Gastrocnemius medialis (tissue), 4 donors: ENCODE results near the gene RSKR. TPM values are rescaled to one million over a fixed set of nuclear protein-coding genes. Genes with fewer than 3 reads are reported as not detected.
"Not testable (repeated sequence)": the region's sequence is repeated elsewhere in the genome, so short reads cannot be mapped to it uniquely, and the experiment has no call there.

Experiments
- ATAC-seq, 2 donors: fragments of 150-250 bp; one replicate each; pipeline ENCODE4 v1.9.1; 2016
- DNase-seq, 2 donors: peaks; one replicate each; pipeline ENCODE4 v3.0.0-alpha.2; 2019
- H3K27ac ChIP-seq, 4 donors: fragments of 200-600 bp; sonication (generic); 1 replicate in 1 of 4; 2 replicates in 3 of 4; pipeline ENCODE4 v1.5.1; 2016 to 2018; ENCODE audit warnings: mild to moderate bottlenecking in 2 of 4, moderate library complexity in 1 of 4
- H3K27me3 ChIP-seq, 3 donors: fragments of 200-600 bp; sonication (generic) in 2 of 3; 1 replicate in 1 of 3; 2 replicates in 2 of 3; pipeline versions ENCODE4 v1.5.1 to v1.6.0; 2016 to 2019; ENCODE audit warnings: mild to moderate bottlenecking in 1 of 3, moderate library complexity in 1 of 3
- H3K36me3 ChIP-seq, 2 donors: fragments of 200-600 bp; sonication (generic) in 1 of 2; one replicate each; pipeline ENCODE4 v1.5.1; 2017 to 2018
- H3K4me1 ChIP-seq, 2 donors: fragments of 200-600 bp; sonication (generic) in 1 of 2; one replicate each; pipeline ENCODE4 v1.5.1; 2016 to 2017; ENCODE audit warnings: mild to moderate bottlenecking in 2 of 2
- H3K4me3 ChIP-seq, 4 donors: fragments of 200-600 bp; sonication (generic) in 3 of 4; 1 replicate in 1 of 4; 2 replicates in 3 of 4; pipeline ENCODE4 v1.5.1; 2016 to 2019; ENCODE audit warnings: mild to moderate bottlenecking in 2 of 4
- H3K9me3 ChIP-seq, 3 donors: fragments of 200-600 bp; sonication (generic) in 2 of 3; 1 replicate in 1 of 3; 2 replicates in 2 of 3; pipeline ENCODE4 v1.5.1; 2016 to 2019
- POLR2A ChIP-seq, 2 donors: fragments of 450-650 bp; IDR thresholded peaks; one replicate each; pipeline ENCODE4 v1.6.1; 2017; ENCODE audit warnings: antibody characterized with exemption in 2 of 2, mild to moderate bottlenecking in 2 of 2, moderate library complexity in 2 of 2
- in situ Hi-C, 4 donors: fragments of 200-750 bp; cut with MboI; loops; one replicate each; pipeline versions ENCODE4 v1.15.0 to v1.8.0; 2017; ENCODE audit warnings: low sequenced_read_pairs in 4 of 4
- intact Hi-C: fragments of 100-400 bp; cut with DNase I; formaldehyde crosslinking; loops from one replicate; pipeline ENCODE4 v1.15.1; 2023; ENCODE audit warnings: low total_unique reads
- total RNA-seq, 4 donors: library from RNA; depleted of rRNA; stranded (reverse); fragments of >200 nt; gene quantifications; one replicate each; pipeline versions ENCODE4 v1.1.0 to v1.2.3, GENCODE V29; 2016
- TF ChIP-seq, protein P1 (sequence below), 5 experiments: fragments of 450-650 bp in 3 of 5; fragments of 200-600 bp in 2 of 5; sonication (generic) in 2 of 5; IDR thresholded peaks in 4 of 5; conservative IDR thresholded peaks in 1 of 5; 1 replicate in 4 of 5; 2 replicates in 1 of 5; pipeline ENCODE4 v1.5.1; 2016 to 2019; ENCODE audit warnings: antibody characterized with exemption in 5 of 5, mild to moderate bottlenecking in 3 of 5, moderate library complexity in 3 of 5

RSKR gene
- total RNA-seq, 4 donors from 2014 or later: 1.8 to 10.1 (median 2.8) TPM

GRCh38 chr17:28577466-28577824 is 36.5 kb downstream of the RSKR start:
- Histone ChIP-seq H3K36me3 (no peaks in the 10 kb centered on the region), H3K27me3 (no peaks in the 10 kb centered on the region), H3K9me3 (no peaks in the 10 kb centered on the region), H3K4me1 (peaks cover under 1 to 9% of the 10 kb centered on the region in 2 donors), H3K4me3 (no peak overlapping the region), H3K27ac (no peak overlapping the region)
- DNase-seq (no peak), ATAC-seq (no peak)
- in situ Hi-C loops: no loop called here
- intact Hi-C loops: loop anchor here (2.0 kb wide), 1 partner anchor 25 kb away; the partner anchor contains the start of gene UNC119
- no peak for TF ChIP-seq POLR2A (IDR thresholded peaks at IDR 0.05)
- TF ChIP-seq, protein P1, sequence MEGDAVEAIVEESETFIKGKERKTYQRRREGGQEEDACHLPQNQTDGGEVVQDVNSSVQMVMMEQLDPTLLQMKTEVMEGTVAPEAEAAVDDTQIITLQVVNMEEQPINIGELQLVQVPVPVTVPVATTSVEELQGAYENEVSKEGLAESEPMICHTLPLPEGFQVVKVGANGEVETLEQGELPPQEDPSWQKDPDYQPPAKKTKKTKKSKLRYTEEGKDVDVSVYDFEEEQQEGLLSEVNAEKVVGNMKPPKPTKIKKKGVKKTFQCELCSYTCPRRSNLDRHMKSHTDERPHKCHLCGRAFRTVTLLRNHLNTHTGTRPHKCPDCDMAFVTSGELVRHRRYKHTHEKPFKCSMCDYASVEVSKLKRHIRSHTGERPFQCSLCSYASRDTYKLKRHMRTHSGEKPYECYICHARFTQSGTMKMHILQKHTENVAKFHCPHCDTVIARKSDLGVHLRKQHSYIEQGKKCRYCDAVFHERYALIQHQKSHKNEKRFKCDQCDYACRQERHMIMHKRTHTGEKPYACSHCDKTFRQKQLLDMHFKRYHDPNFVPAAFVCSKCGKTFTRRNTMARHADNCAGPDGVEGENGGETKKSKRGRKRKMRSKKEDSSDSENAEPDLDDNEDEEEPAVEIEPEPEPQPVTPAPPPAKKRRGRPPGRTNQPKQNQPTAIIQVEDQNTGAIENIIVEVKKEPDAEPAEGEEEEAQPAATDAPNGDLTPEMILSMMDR (IDR thresholded peaks at IDR 0.05 in 4 of 5, conservative IDR thresholded peaks at IDR 0.05 in 1 of 5): no peak

- DNase-seq (peak; percentile 87 to 95), ATAC-seq (peak; percentile 85 to 92)
- peak; percentile 67 to 82 for TF ChIP-seq POLR2A (IDR thresholded peaks at IDR 0.05)
- TF ChIP-seq, protein P1 (IDR thresholded peaks at IDR 0.05 in 4 of 5, conservative IDR thresholded peaks at IDR 0.05 in 1 of 5): no peak
- Histone ChIP-seq H3K4me1 (peaks cover 6 to 15% of the 10 kb centered on the region in 2 donors), H3K9me3 (no peaks in the 10 kb centered on the region), H3K27ac (peak within 1 kb of the TSS in 1 of 4 donors; percentile 9), H3K4me3 (peak within 1 kb of the TSS; percentile 32 to 45 (median 35)), H3K27me3 (no peaks in the 10 kb centered on the region), H3K36me3 (no peaks in the 10 kb centered on the region)
- in situ Hi-C loops (no loop called here), intact Hi-C loops (loop anchor here (2.0 kb wide), 1 partner anchor 24 kb away; the partner anchor contains the start of gene UNC119)
These were observed 37.1 kb downstream of the RSKR start, which contains the start of gene ALDOC for GRCh38 chr17:28576758-28577465. Gene ALDOC (minus strand): TSS chr17:28576895. CDS start chr17:28575532, 1,363 bp downstream.

DNA sequence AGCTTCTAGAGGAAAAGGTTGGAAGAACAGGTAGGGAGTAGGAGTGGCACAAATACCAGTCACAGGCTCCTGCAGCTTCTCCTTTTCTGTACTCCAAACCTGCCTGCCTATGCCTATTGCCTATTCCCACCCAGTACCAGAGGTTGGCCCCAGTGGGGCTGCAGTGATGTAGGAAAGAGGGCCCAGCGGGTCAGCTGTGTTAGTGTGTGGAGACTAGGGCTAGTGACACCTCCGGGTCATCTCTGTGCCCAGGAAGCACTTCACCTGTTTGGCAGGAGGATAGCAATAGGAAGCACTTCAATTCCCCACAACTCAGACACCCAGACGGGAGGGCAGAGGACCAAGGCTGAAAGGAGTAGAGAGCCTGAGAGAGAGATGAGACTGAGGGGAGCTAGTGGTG is 38.0 kb downstream of the RSKR start:
- in situ Hi-C loops, H3K36me3 ChIP-seq, DNase-seq, H3K9me3 ChIP-seq, H3K27ac ChIP-seq, ATAC-seq, H3K4me3 ChIP-seq, H3K27me3 ChIP-seq: not testable (repeated sequence)
- H3K4me1 ChIP-seq: peaks cover 9 to 16% of the 10 kb centered on the region in 2 donors
- intact Hi-C loops: loop anchor here (2.0 kb wide), 1 partner anchor 23 kb away; the partner anchor contains the start of gene UNC119

DNA sequence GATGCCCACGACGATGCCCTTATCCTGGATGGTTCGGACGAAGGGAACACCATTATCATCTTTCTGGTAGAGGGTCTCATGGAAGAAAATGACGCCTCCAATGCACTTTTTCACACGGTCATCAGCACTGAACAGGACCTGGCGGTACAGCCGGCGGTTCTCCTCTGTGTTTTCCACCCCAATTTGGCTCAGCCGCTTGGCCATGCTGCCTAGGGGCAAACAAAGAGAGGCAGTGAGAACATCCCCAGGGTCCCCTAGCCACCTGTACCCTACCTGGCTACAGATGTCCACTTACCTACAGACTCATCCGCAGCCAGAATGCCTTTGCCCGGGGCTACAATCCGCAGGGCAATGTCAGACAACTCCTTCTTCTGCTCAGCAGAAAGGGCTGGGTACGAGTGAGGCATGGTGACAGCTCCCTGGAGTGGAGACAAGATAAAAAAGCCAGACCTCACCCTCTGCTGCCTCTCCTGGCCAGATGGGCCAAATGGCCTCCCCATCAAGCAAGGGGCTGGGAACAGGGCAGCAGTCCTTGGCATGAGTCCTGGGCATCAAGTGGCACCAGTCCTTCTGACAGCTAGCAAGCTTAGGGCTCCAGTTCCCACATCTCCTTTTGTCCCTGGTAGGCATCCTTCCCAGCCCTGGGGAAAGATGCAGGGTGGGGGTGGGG is 38.7 kb downstream of the RSKR start:
- no peak overlapping the region for H3K27ac ChIP-seq

More for the DNA sequence above, 38.7 kb downstream of the RSKR start:
- DNase-seq: no peak
- Histone ChIP-seq H3K4me1 (peaks cover 13 to 20% of the 10 kb centered on the region in 2 donors), H3K9me3 (no peaks in the 10 kb centered on the region), H3K36me3 (no peaks in the 10 kb centered on the region), H3K27me3 (no peaks in the 10 kb centered on the region), H3K4me3 (no peak overlapping the region)
- TF ChIP-seq POLR2A (IDR thresholded peaks at IDR 0.05): no peak
- TF ChIP-seq, protein P1 (IDR thresholded peaks at IDR 0.05 in 4 of 5, conservative IDR thresholded peaks at IDR 0.05 in 1 of 5): no peak
- in situ Hi-C loops (no loop called here), intact Hi-C loops (no loop called here)
- ATAC-seq: no peak
